Cardiac fibroblast (primary cell): ENCODE measurements around the gene CLDND2.

Experiments
- DNase-seq, 2 donors: peaks; one replicate each; pipeline versions ENCODE4 v3.0.0 to v3.0.0-alpha.2; 2010; ENCODE audit warnings: low read depth in 2 of 2
- H3K4me3 ChIP-seq, 2 donors: replicated peaks in 1 of 2; 1 replicate in 1 of 2; 2 replicates in 1 of 2; pipeline ENCODE4 v1.5.1; 2011; ENCODE audit warnings: low read depth in 2 of 2, low read length in 2 of 2, mild to moderate bottlenecking in 2 of 2, moderate library complexity in 1 of 2
- CTCF ChIP-seq: IDR thresholded peaks from one replicate; pipeline ENCODE4 v1.5.1; 2011; ENCODE audit warnings: low read depth, mild to moderate bottlenecking, low read length, inconsistent platforms

Gene CLDND2

GRCh38 chr19:51354742-51355148 is 14.1 kb downstream of the CLDND2 start:
- TF ChIP-seq CTCF, result no peak
- DNase-seq, result peak in 1 of 2 donors; percentile 61
- no peak overlapping the region for H3K4me3 ChIP-seq

GRCh38 chr19:51354103-51354741 is 14.6 kb downstream of the CLDND2 start:
- no peak for TF ChIP-seq CTCF
- no peak for DNase-seq
- no peak overlapping the region for H3K4me3 ChIP-seq

- no peak for DNase-seq
- TF ChIP-seq CTCF, result no peak
- H3K4me3 ChIP-seq, result no peak overlapping the region
Observed at GRCh38 chr19:51352783-51353360, 15.9 kb downstream of the CLDND2 start.

- H3K4me3 ChIP-seq, result no peak overlapping the region
- TF ChIP-seq CTCF, result no peak
- no peak for DNase-seq
Observed at GRCh38 chr19:51351266-51351990, 17.4 kb downstream of the CLDND2 start.

GRCh38 chr19:51347209-51347928 is 21.4 kb downstream of the CLDND2 start:
- H3K4me3 ChIP-seq, result no peak overlapping the region
- TF ChIP-seq CTCF, result no peak
- no peak for DNase-seq

GRCh38 chr19:51346742-51347141 is 22.1 kb downstream of the CLDND2 start:
- DNase-seq, result no peak
- H3K4me3 ChIP-seq, result no peak overlapping the region
- TF ChIP-seq CTCF, result no peak
